Islet of Langerhans (tissue), 1 donor: ENCODE measurements around the gene CHRNA1.
"Not testable (repeated sequence)": the region's sequence is repeated elsewhere in the genome, so short reads cannot be mapped to it uniquely, and the experiment has no call there.

Experiments used
- FAIRE-seq: peaks from one replicate; lab custom pipeline; 2011; peaks lifted over from hg19 to GRCh38; lab: Jason Lieb, UNC

Gene CHRNA1

GRCh38 chr2:174713686-174714085 is 50.6 kb downstream of the CHRNA1 start:
- no peak for FAIRE-seq

GRCh38 chr2:174711206-174711605 is 53.1 kb downstream of the CHRNA1 start:
- no peak for FAIRE-seq

GRCh38 chr2:174709416-174710004 is 54.8 kb downstream of the CHRNA1 start:
- not testable (repeated sequence) for FAIRE-seq

DNA sequence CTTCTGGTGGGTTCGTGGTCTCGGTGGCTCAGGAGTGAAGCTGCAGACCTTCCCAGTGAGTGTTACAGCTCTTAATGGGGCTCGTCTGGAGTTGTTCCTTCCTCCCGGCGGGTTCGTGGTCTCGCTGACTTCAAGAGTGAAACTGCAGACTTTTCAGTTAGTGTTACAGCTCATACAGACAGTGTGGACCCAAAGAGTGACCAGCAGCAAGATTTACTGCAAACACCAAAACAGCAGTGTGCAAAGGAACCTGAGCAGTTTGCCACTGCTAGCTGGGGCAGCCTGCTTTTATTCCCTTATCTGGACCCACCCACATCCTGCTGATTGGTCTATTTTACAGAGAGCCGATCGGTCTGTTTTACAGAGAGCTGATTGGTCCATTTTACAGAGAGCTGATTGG is 55.6 kb downstream of the CHRNA1 start:
- no peak for FAIRE-seq

DNA sequence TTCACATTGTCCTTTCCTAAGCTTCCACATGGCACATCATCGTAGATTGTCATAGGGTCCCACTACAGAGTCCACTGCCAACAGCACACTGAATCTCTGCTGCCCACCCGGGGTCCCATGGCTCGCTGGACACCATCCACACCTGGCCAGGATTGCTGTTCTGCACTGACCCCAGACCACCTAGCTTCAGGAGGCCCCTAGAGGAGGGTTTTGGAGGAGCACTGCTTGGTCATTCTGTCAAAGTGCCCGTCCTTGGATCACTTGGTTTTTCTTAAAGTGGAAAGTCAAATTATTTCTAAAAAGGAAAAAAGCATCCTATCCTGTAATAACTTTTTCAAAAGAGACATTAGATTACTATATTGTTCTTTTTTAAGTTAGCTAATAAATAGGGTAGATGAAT is 59.0 kb downstream of the CHRNA1 start:
- FAIRE-seq: no peak

DNA sequence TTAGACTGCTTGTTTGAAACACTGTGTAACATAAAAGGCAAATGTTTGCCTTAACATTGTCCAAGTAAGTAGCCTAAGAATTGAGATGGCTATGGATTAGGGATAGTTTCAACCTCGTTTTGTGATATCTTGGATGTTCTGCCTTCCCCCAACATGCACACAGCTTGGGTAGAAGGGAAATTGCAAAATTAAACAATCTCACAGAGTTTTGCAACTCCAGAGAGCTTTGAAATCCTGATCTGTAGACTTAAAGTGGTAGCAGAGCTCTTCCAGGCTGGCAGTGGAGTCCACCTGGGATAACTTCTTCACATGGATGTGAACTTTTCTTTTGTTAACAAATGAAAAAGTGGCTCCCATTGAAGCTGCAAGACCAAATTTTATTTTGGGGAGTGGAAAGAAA is 59.6 kb downstream of the CHRNA1 start:
- FAIRE-seq: no peak

DNA sequence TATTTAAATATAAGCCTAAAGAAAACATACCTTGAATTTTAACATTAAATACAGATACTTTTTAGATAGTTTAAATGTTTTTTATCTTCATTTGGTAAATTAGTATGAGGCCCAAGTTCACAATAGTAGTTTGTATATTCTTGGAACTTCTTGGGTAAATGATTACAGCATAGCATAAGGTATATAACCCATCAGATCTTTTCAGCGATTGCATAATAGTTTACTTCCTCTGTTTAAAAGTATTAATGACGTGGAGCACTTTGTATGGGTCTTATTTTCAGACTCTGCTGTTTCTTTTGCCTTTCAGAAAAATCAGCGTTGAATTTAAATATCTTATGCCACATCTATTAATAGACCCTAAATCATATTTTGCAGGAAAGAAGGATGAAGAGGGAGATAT is 60.2 kb downstream of the CHRNA1 start:
- FAIRE-seq: no peak

DNA sequence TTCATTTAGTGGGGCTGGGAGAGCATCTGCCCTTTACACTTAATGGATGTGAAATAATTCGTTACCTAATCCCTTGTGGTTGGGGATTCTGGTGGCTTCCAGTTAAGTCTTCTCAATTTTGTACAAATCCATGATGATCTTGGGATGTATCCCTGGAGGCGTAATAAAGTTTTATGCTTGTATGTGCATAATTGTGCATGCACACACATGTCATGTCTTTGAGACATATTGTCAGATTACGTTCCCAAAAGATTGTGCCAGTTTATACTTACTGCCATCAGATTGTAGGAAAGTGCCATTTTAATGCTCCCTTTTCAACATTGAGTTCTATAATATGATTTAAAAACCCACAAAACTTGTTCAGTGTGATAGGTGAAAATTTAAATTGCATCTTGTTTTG is 60.8 kb downstream of the CHRNA1 start:
- no peak for FAIRE-seq

DNA sequence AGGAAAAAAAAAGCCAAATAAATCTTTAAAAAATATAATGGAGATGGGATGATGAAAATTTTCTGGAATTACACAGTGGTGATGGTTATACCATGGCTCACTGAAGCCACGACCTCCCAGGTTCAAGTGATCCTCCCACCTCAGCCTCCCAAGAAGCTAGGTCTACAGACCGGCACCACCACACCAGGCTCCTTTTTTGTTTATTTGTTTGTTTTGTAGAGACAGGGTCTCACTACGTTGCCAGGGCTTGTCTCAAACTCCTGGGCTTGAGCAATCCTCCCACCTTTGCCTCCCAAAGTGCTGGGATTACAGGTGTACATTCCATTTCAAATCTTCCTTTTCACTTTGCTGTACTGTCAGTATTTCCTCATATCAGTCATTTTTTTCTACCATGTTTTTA is 61.7 kb downstream of the CHRNA1 start:
- no peak for FAIRE-seq

DNA sequence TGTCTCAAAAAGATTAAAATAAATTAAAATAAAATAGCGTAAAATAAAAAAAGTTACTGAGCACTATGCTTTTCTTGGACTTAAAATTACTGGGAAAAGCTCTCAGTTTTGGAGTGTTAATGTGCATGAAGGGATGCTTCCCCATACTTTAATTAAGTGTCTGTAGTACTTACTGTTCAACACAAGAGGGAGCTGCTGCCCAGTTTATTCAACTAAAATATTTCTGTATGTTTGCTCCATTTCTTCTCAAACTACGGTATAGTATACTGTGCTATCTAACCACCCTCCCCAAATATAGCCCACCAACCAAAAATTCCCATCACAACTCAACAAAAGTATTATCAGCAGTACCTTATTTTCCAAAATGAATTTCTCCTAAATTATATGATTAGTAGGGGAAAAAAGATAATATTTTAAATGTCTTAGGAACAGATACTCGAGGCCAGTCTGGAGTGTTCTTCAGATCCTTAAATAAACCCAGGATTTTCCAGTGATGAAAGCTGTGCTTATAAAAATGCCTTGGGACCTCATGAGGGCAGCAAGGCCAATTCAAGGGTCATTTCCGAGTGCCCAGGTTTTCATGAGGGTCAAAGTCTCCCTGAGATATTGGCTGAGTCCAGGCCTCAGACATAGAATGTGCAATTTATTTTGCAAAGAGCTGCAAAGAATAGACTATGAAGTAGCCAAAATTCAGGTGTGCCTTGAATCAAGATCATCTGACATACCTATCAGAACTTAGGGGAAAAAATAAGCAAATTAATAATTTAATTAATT is 64.1 kb downstream of the CHRNA1 start:
- peak; percentile 93 for FAIRE-seq
